Urothelium cell line (cell line): ENCODE measurements around the gene SRGAP1.

Experiments used
- DNase-seq: peaks from one replicate; pipeline ENCODE4 v3.0.0; 2011; ENCODE audit warnings: low spot score, mixed read lengths
- FAIRE-seq: peaks from 2 replicates; lab custom pipeline; 2011; peaks lifted over from hg19 to GRCh38; lab: Jason Lieb, UNC

The SRGAP1 gene

DNA sequence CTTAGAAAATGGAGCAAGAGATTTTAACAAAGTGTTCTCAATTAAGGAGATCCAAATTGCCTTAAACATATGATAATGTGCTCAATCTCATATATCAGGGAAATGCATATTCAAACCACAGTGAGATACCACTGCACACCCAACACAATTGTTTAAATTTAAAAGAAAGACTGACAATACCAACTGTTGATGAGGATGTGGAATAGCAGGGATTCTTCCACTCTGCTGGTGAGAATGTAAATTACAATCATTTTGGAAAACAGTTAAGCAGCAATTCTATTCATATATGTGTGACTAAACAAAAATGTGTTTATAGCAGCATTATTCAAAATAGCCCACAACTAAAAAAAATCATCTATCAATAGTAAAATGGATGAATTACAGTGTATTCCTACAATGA is 233.4 kb downstream of the SRGAP1 start:
- DNase-seq, result no peak
- no peak for FAIRE-seq

DNA sequence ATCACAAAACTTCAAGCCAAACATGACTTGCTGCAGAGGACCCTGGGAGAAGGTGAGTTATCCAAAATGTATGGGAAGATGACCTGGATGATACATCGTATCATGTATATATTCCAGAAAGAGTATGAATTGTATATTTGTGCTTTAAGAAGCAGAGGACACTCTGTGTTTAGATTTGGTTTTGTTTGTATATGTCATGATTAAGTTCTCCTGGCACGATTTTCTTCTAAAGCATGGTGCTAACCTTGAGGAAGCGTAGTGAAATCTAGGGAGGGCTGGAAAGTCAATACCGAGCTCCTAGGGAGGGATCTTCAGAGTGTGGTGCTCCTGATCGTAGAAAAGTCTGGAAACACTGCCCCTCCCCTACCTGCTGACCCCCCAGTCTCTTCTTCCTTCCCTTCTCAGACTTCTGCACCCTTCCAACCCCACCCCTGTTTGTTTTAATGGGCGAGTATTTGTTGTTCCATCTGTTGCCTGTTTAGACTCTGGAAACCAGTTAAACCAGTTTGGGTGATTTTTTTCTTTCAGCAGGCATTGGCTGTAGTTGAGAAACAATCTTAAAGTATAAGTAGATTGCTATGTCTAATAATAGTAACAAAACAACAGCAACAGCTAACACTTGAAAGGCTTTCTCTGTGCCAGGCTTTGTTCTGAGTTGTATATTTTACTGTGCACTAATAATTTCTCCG is 236.0 kb downstream of the SRGAP1 start:
- FAIRE-seq, result no peak

DNA sequence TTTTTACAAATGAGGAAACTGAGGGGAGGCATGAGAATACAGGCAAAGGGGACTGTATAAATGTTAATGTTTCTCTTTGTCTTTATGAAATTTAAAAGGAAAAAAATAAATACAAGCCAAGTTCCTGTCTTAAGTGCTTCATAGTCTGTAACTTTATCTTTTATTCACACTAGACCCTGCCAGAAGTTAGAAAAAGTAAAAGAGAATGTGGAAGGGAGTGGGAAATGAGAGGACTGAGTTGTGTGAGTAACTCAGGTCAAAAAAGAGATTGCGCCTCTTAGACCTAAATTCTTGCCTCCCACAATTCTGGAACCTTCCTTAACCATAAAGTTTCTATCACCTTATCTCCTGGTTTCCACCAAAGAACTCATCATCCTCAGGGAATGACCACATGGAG is 236.5 kb downstream of the SRGAP1 start:
- DNase-seq (no peak), FAIRE-seq (no peak)

More for the DNA sequence above, 236.0 kb downstream of the SRGAP1 start:
- DNase-seq, result no peak

DNA sequence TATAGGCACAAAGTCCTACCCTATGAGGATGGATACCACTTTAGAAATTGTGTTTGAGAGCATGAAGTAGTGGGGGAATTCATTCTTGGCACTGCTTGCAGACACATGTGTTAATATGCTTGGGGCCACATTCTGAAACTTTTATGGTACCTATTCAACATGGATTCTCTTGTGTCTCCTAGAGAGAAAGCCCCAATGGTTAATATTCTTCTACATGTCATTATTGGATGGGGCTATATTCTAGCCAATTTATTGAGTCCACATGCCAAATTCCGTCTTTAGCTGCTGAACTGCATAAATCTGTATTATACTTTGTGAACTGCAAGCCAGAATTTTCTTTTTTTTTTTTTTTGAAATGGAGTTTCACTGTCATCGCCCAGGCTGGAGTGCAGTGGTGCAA is 237.6 kb downstream of the SRGAP1 start:
- FAIRE-seq, result no peak

GRCh38 chr12:64082866-64083268 is 238.4 kb downstream of the SRGAP1 start:
- DNase-seq, result no peak

More for the DNA sequence above, 237.6 kb downstream of the SRGAP1 start:
- DNase-seq, result no peak

DNA sequence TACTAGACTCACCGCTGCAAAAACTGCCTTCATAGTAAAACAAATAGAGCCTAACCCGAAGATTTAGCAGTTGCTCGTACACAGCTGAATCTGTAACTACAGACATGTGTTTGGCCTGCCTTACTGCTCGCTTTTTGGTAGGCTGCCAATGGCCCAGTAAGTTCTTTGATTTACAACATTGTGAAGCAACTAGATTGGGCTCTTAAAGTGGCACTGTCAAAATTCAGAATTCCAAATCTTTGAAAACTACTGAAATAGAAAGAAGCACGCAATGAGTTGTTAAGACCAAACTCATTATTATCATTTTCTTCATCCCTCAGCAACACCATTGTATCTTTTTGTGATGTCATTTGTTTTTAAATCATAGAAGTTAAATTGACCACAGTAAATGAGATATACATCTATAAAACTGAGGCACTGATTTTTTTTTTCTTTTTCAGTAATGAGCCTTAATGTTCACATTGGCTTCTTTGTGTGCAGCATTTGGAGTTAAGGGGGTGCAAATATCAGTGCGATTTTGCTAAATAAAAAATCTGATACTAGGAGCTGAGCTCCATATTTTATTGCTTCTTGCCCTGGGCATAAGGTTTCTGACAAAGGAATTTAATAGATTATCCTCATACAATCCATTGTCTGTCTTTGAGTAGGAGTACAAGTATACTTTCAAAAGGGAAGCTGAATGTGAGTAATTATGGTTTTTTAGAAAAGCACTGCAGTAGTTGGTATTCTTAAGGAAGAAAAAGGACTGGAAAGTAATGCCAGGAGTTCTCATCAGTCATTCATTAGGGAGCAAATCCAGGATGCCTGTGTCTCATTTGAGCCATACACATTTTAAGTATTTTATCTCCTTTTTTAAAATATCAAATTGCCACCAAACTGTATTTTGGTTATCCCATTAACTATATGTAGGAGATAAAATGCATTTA is 239.0 kb downstream of the SRGAP1 start:
- DNase-seq (peak; percentile 18), FAIRE-seq (no peak)

More at GRCh38 chr12:64082866-64083268, 238.4 kb downstream of the SRGAP1 start:
- no peak for FAIRE-seq

- no peak for FAIRE-seq
- no peak for DNase-seq
Observed at GRCh38 chr12:64085154-64085553, 240.7 kb downstream of the SRGAP1 start.

GRCh38 chr12:64085996-64086395 is 241.5 kb downstream of the SRGAP1 start:
- no peak for DNase-seq
- no peak for FAIRE-seq

DNA sequence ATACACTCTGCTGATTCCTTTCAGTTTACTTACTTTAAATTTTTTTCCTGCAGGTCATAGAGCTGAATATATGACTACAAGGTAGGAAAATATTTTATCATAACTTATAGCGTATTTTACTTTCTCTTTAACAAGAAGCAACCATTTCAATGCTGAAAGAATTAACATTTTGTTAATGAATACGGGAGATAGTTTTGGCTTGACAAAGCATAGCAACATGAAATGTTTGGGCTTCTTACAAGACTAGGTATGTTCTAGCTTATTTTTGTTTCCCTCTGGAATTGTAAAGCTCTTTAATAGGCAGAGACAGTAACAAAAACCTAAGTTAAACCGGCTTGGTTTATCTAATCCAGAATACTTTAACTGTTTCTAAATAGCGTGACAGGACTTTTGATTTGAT is 242.4 kb downstream of the SRGAP1 start:
- DNase-seq (no peak), FAIRE-seq (no peak)

GRCh38 chr12:64087761-64088160 is 243.3 kb downstream of the SRGAP1 start:
- FAIRE-seq (no peak), DNase-seq (no peak)

- FAIRE-seq (peak; percentile 88), DNase-seq (peak; percentile 84)
Observed at GRCh38 chr12:64088431-64089349, 244.2 kb downstream of the SRGAP1 start.

- DNase-seq (no peak), FAIRE-seq (no peak)
Observed at GRCh38 chr12:64090047-64090446, 245.5 kb downstream of the SRGAP1 start.

- no peak for FAIRE-seq
- DNase-seq, result no peak
Observed at GRCh38 chr12:64091186-64091585, 246.7 kb downstream of the SRGAP1 start.

- DNase-seq (no peak), FAIRE-seq (no peak)
Observed at GRCh38 chr12:64092507-64093196, 248.2 kb downstream of the SRGAP1 start.

DNA sequence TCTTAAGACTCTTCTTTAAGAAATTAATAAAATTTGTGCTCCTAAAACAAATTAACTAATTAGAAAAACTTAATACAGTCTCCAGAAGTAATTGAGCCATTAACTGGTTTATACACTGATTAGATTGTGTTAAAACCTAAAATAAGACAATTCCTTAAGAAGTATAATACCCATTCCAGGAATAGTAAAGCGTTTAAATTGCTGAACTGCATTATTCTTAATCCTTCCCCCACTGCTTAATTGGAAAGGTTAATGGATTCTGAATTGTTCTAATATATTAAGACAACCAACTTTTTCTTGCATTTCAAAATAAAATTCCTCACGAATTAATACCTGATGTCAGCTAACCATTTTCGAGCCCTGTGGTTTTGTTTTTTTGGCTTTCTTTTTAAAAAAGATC is 249.2 kb downstream of the SRGAP1 start:
- DNase-seq, result no peak
- FAIRE-seq, result no peak

DNA sequence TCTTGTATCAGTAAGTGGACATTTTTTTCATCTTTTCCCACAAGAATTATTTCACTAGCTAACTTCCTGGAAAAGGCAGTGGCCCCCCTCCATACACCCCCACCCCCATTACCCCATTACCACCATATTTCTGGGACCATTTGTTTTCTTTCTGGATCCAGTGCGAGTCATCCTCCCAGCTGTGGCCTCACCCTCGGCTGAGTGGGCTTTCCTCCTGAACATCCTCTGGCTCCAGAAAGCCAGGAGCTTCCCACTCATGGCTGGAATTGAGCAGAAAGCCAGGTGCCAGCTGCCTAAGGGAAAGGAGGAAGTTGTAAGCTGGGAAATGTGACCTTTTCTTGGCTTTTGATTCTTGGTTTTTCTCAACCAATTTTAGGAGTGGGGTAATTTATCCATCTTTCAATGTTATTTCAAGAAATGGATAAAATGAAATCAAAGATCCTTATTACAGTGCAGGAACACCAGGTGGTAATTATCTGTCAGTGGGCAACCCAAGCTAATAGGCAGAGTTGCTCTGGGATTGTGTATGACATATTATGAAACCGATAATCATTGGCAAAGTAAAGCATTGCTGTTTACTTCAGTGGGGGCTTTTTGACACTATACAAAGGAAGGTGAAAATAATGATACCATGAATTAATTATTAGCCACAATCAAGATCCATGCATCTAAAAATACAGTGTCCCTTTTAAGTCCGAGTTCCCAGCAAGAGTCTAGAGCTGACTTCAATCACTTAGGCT is 253.0 kb downstream of the SRGAP1 start:
- DNase-seq (no peak), FAIRE-seq (no peak)

DNA sequence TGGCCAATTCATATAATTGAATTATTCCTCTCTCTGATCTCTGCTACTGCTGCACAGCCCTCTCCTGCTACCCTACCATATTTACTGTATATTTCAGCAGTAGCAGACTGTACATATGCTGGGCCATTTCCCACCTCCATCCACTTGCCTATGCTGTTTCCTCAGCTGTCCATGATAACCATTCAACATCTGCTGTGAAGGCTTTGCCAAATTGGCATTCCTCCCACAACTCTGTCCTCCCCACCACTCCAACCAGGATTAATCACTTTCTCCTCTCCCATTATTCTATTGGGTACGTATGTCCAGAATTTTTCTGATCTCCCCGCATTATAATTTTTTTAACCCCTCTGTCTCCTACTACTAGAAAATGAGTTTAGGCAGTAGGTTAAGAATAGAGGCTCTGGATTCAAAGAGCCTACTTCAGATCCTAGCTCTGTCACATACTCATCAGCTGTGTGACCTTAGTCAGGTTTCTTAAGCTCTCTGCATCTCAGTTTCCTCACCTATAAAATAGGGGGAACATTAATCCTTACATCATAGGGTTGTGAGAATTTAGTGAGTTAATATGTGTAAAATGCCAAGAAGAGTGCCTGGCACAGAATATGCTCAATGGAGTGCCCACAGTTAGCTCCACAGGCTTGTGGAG is 254.3 kb downstream of the SRGAP1 start:
- FAIRE-seq (no peak), DNase-seq (no peak)

DNA sequence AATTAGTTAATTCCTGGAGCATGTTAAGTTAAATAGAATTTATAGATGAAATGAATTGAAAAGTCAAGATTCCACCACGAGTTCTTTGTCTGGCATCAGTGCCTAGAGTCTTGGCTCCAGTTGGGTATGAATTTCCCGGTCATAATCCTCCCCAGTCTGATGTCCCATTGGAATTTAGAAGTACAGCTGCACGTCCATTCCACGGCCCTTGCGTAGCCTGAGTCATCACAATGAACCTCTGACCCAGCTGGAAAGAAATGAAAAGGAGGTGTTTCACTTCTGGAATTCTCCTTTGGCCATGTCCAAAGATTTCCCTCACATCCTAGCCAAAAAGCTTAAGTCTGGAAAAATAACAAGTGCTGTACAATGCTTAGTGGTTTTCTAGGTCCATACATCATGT is 254.9 kb downstream of the SRGAP1 start:
- FAIRE-seq (no peak), DNase-seq (peak; percentile 63)

GRCh38 chr12:64102339-64102738 is 257.8 kb downstream of the SRGAP1 start:
- DNase-seq (no peak), FAIRE-seq (no peak)
